ENCODE data around the gene ARPC2. TPM values are rescaled to one million over a fixed set of nuclear protein-coding genes. Genes with fewer than 3 reads are reported as not detected.

The ARPC2 gene
- total and polyA plus RNA-seq, 8 donors: 37.4 to 102 (median 55.8) TPM

- H3K36me3 ChIP-seq: no peaks in the 10 kb centered on the region
- no peak for TF ChIP-seq CTCF (IDR thresholded peaks at IDR 0.05)
- intact Hi-C loops (cut with DNase I): no loop called here
- peaks cover 0 to 34% (median 0%) of the 10 kb centered on the region in 3 donors for H3K4me1 ChIP-seq
- H3K9me3 ChIP-seq: no peaks in the 10 kb centered on the region
- H3K27ac ChIP-seq: no peak overlapping the region
- no peak for ATAC-seq
- H3K27me3 ChIP-seq: no peaks in the 10 kb centered on the region
- DNase-seq: no peak
- FAIRE-seq: no peak
- 73 to 92% methylated on average over 2 of the region's 2 CpGs for WGBS, 2 donors
- H3K4me3 ChIP-seq: peak overlapping the region in 1 of 4 donors; percentile 91
Observed at GRCh38 chr2:218219934-218220333, 2.9 kb downstream of the ARPC2 start.

GRCh38 chr2:218221000-218221399, 4.0 kb downstream of the ARPC2 start:
- Histone ChIP-seq H3K4me3 (no peak overlapping the region), H3K9me3 (no peaks in the 10 kb centered on the region), H3K27me3 (no peaks in the 10 kb centered on the region), H3K27ac (no peak overlapping the region), H3K4me1 (peaks cover 0 to 34% (median 0%) of the 10 kb centered on the region in 3 donors), H3K36me3 (no peaks in the 10 kb centered on the region)
- no peak for DNase-seq
- no peak for ATAC-seq
- intact Hi-C loops (cut with DNase I): no loop called here
- 78% methylated on average over 5 of the region's 5 CpGs for WGBS, 2 donors
- TF ChIP-seq CTCF (IDR thresholded peaks at IDR 0.05): no peak
- FAIRE-seq: no peak

DNA sequence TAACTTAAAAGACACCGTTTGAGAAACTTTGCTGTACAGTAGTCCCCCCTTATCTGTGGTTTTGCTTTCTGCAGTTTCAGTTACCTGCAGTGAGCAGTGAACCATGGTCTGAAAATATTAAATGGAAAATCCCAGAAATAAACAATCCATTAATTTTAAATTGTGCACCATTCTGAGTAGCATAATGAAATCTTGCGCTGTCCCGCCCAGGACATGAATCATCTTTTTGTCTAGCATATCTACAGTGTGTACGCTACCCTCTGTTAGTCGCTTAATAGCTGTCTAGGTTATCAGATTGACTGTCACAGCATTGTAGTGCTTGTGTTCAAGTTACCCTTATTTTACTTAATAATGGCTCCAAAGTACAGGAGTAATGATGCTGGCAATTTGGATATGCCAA, 6.1 kb downstream of the ARPC2 start:
- no peak for FAIRE-seq
- H3K4me1 ChIP-seq: peaks cover 0 to 30% (median 0%) of the 10 kb centered on the region in 3 donors
- H3K27ac ChIP-seq: no peak overlapping the region

GRCh38 chr2:218224186-218224585, 7.2 kb downstream of the ARPC2 start:
- no peaks in the 10 kb centered on the region for H3K27me3 ChIP-seq
- peaks cover 0 to 37% (median 1%) of the 10 kb centered on the region in 3 donors for H3K4me1 ChIP-seq
- no peak for ATAC-seq
- DNase-seq: no peak
- no peak for FAIRE-seq
- no peak for TF ChIP-seq CTCF (IDR thresholded peaks at IDR 0.05)
- peaks cover 0 to 5% (median 0%) of the 10 kb centered on the region in 3 donors for H3K36me3 ChIP-seq
- no peak overlapping the region for H3K4me3 ChIP-seq
- WGBS, 2 donors: 85 to 94% methylated on average over 1 of the region's 1 CpG
- H3K27ac ChIP-seq: no peak overlapping the region
- intact Hi-C loops (cut with DNase I): no loop called here
- no peaks in the 10 kb centered on the region for H3K9me3 ChIP-seq

More for the DNA sequence above, 6.1 kb downstream of the ARPC2 start:
- intact Hi-C loops (cut with DNase I): no loop called here
- WGBS, 2 donors: 75 to 76% methylated on average over 5 of the region's 5 CpGs
- ATAC-seq (peak in 1 of 4 donors; percentile 19), DNase-seq (no peak)
- Histone ChIP-seq H3K4me3 (no peak overlapping the region), H3K27me3 (no peaks in the 10 kb centered on the region), H3K9me3 (no peaks in the 10 kb centered on the region), H3K36me3 (peaks cover 0 to 5% (median 0%) of the 10 kb centered on the region in 3 donors)
- TF ChIP-seq CTCF (IDR thresholded peaks at IDR 0.05): no peak

DNA sequence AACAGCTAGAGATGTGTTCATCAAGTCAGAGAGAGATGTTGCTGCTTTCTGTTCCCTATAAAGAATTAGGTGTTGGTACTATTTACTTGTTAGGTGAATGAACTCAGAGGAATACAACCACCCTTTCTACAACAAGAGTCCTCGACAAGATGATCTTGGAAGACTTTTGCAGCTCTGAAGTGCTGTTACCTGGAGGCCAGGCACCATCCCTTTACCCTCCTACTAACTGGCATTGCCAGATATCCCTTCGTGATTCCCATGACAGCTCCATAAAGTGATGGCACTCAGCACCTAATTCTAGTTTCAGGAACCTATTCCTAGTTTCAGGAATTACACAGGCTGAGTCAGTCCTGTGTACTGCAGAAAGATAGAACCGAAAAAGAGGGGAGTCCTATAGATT, 9.9 kb downstream of the ARPC2 start:
- FAIRE-seq: no peak
- H3K27ac ChIP-seq: no peak overlapping the region

More for the DNA sequence above, 9.9 kb downstream of the ARPC2 start:
- H3K27me3 ChIP-seq: no peaks in the 10 kb centered on the region
- DNase-seq (no peak), ATAC-seq (no peak)
- TF ChIP-seq CTCF (IDR thresholded peaks at IDR 0.05): no peak
- no peak overlapping the region for H3K4me3 ChIP-seq
- intact Hi-C loops (cut with DNase I): no loop called here
- peaks cover 10 to 48% (median 16%) of the 10 kb centered on the region in 3 donors for H3K4me1 ChIP-seq
- WGBS, 2 donors: 84 to 89% methylated on average over 3 of the region's 3 CpGs
- H3K9me3 ChIP-seq: no peaks in the 10 kb centered on the region
- H3K36me3 ChIP-seq: peaks cover 0 to 5% (median 3%) of the 10 kb centered on the region in 3 donors

Data from pancreas (tissue), 10 donors.